B cell (primary cell): Measurements from ENCODE around the gene CBX1. TPM values are rescaled to one million over a fixed set of nuclear protein-coding genes. Genes with fewer than 3 reads are reported as not detected.

Experiments
- ATAC-seq: fragments of 200-7000 bp; cut with Tn5 transposase; one replicate; pipeline ENCODE4 v1.10.0; 2021; ENCODE audit warnings: low read depth, mild to moderate bottlenecking, moderate number of reproducible peaks, moderate library complexity
- CTCF ChIA-PET: fragments of 350-600 bp; sonication (Branson Sonifier 250); formaldehyde crosslinking; loops from one replicate; lab custom pipeline; 2021; ENCODE audit warnings: antibody characterized with exemption, inconsistent platforms; lab: Charles Lee
- POLR2A ChIA-PET: fragments of 350-600 bp; sonication (Branson Sonifier 250); formaldehyde crosslinking; loops from one replicate; lab custom pipeline; 2021; ENCODE audit warnings: antibody characterized with exemption; lab: Charles Lee
- DNase-seq: peaks from one replicate; pipeline ENCODE4 v3.0.0; 2013
- H2AFZ ChIP-seq: 2 replicates; pipeline ENCODE4 v1.6.1; 2012; ENCODE audit warnings: mild to moderate bottlenecking, low read depth, low read length; ENCODE audit not compliant: insufficient read depth, poor library complexity, severe bottlenecking
- H3K27ac ChIP-seq, 2 donors: 1 replicate in 1 of 2; 2 replicates in 1 of 2; pipeline ENCODE4 v1.5.1; 2012 to 2013; ENCODE audit warnings: low read length in 2 of 2, mild to moderate bottlenecking in 2 of 2, moderate library complexity in 1 of 2
- H3K27me3 ChIP-seq, 4 experiments: fragments of 200-600 bp in 1 of 4; sonication (generic) in 1 of 4; replicated peaks in 1 of 4; 1 replicate in 2 of 4; 2 replicates in 2 of 4; pipeline versions ENCODE4 v1.6.1 to v1.7.0; 2013 to 2016; ENCODE audit warnings: low read length in 3 of 4, mild to moderate bottlenecking in 2 of 4, mixed read lengths in 1 of 4, moderate library complexity in 1 of 4; ENCODE audit not compliant: insufficient read depth in 4 of 4, control insufficient read depth in 3 of 4; ENCODE audit errors: control extremely low read depth in 1 of 4
- H3K36me3 ChIP-seq, 2 experiments: replicated peaks in 1 of 2; 1 replicate in 1 of 2; 2 replicates in 1 of 2; pipeline versions ENCODE4 v1.6.1 to v1.7.1; 2013; ENCODE audit warnings: low read length in 1 of 2; ENCODE audit not compliant: insufficient read depth in 2 of 2, control insufficient read depth in 1 of 2; ENCODE audit errors: control extremely low read depth in 1 of 2, extremely low read depth in 1 of 2
- H3K4me1 ChIP-seq, 2 donors: fragments of 200-600 bp in 1 of 2; sonication (generic) in 1 of 2; 1 replicate in 1 of 2; 2 replicates in 1 of 2; pipeline versions ENCODE4 v1.5.1 to v1.6.1; 2013 to 2017; ENCODE audit warnings: low read length in 2 of 2; ENCODE audit not compliant: control insufficient read depth in 2 of 2, insufficient read depth in 2 of 2
- H3K4me2 ChIP-seq: replicated peaks from 2 replicates; pipeline ENCODE3; 2012; ENCODE audit warnings: mild to moderate bottlenecking, low read depth, low read length; ENCODE audit not compliant: poor library complexity, severe bottlenecking
- H3K4me3 ChIP-seq, 5 experiments: fragments of 200-600 bp in 1 of 5; sonication (generic) in 1 of 5; 1 replicate in 3 of 5; 2 replicates in 2 of 5; pipeline versions ENCODE4 v1.5.1 to v1.7.0; 2011 to 2016; ENCODE audit warnings: low read length in 4 of 5, mild to moderate bottlenecking in 4 of 5, low read depth in 2 of 5, control low read depth in 1 of 5, moderate library complexity in 1 of 5; ENCODE audit not compliant: insufficient read depth in 1 of 5; ENCODE audit errors: control extremely low read depth in 1 of 5, extremely low read depth in 1 of 5
- H3K79me2 ChIP-seq: fragments of 200-600 bp; sonication (generic); one replicate; pipeline ENCODE4 v1.6.0; 2016; ENCODE audit warnings: low read length; ENCODE audit not compliant: control insufficient read depth, insufficient read depth
- H3K9ac ChIP-seq: fragments of 200-600 bp; sonication (generic); 2 replicates; pipeline ENCODE4 v1.6.1; 2017; ENCODE audit warnings: mild to moderate bottlenecking, low read length, moderate library complexity
- H3K9me3 ChIP-seq, 3 donors: one replicate each; pipeline versions ENCODE4 v1.6.1 to v1.7.1; 2013; ENCODE audit warnings: low read length in 2 of 3; ENCODE audit not compliant: control insufficient read depth in 2 of 3, insufficient read depth in 1 of 3; ENCODE audit errors: control extremely low read depth in 1 of 3
- H4K20me1 ChIP-seq: 2 replicates; pipeline ENCODE4 v1.6.0; 2012; ENCODE audit warnings: mild to moderate bottlenecking, low read length; ENCODE audit not compliant: insufficient read depth, control insufficient read depth, poor library complexity, severe bottlenecking
- H3K27ac Mint-ChIP-seq: one replicate; pipeline ENCODE4 v1.8.0; 2021; ENCODE audit warnings: mixed read lengths
- H3K27me3 Mint-ChIP-seq: one replicate; pipeline ENCODE4 v1.8.0; 2021; ENCODE audit warnings: mixed read lengths
- H3K4me1 Mint-ChIP-seq: one replicate; pipeline ENCODE4 v1.8.0; 2021; ENCODE audit warnings: mixed read lengths
- H3K4me3 Mint-ChIP-seq: one replicate; pipeline ENCODE4 v1.8.0; 2021; ENCODE audit warnings: mixed read lengths
- H3K9me3 Mint-ChIP-seq: one replicate; pipeline ENCODE4 v1.8.0; 2022; ENCODE audit warnings: mixed read lengths; ENCODE audit not compliant: insufficient read depth
- EZH2 ChIP-seq: IDR thresholded peaks from 2 replicates; pipeline ENCODE4 v1.6.1; 2012; ENCODE audit warnings: borderline replicate concordance, low read depth, mild to moderate bottlenecking, moderate library complexity, low read length; ENCODE audit not compliant: insufficient read depth, poor library complexity, severe bottlenecking
- WGBS: methylation state at CpG from one replicate; pipeline ENCODE4 v1.1.5; 2013; ENCODE audit warnings: missing lambda C conversion rate; ENCODE audit not compliant: insufficient coverage; 5-methylcytosine and 5-hydroxymethylcytosine counted together
- intact Hi-C: fragments of 100-400 bp; cut with micrococcal nuclease; formaldehyde crosslinking; loops from one replicate; pipeline ENCODE4 v1.10.0; 2022
- polyA plus RNA-seq: library from polyadenylated mRNA; depleted of rRNA; stranded (reverse); fragments of >200 nt; gene quantifications from 2 replicates; pipeline ENCODE4 v1.2.3, GENCODE V29; 2012
- total RNA-seq, 2 donors: library from RNA; stranded (reverse); fragments of 120-200 nt in 1 of 2; gene quantifications; 1 replicate in 1 of 2; 2 replicates in 1 of 2; pipeline versions ENCODE4 v1.2.3 to v1.2.4, GENCODE V29; 2013 to 2022
- TF ChIP-seq, protein P1 (sequence below): fragments of 200-600 bp; IDR thresholded peaks from one replicate; pipeline ENCODE4 v1.8.0; 2022; ENCODE audit warnings: antibody characterized with exemption, mild to moderate bottlenecking

Gene CBX1
- total and polyA plus RNA-seq, 2 donors (not counting 1 experiment from before 2014, with no cell fraction given): 9.4 to 33.1 TPM

DNA sequence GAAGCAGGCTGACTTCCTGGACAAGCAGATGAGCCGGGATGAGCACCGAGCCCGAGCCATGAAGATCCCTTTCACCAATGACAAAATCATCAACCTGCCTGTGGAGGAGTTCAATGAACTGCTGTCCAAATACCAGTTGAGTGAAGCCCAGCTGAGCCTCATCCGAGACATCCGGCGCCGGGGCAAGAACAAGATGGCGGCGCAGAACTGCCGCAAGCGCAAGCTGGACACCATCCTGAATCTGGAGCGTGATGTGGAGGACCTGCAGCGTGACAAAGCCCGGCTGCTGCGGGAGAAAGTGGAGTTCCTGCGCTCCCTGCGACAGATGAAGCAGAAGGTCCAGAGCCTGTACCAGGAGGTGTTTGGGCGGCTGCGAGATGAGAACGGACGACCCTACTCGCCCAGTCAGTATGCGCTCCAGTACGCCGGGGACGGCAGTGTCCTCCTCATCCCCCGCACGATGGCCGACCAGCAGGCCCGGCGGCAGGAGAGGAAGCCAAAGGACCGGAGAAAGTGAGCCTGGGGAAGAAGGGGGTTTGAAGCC is 42.1 kb downstream of the CBX1 start:
- H3K9ac ChIP-seq: no peak overlapping the region
- intact Hi-C loops: no loop called here
- ChIA-PET POLR2A (no interaction called here), CTCF (interaction anchor here (0.7 to 2.8 kb wide), 5 partner anchors 15 to 1912 kb away, joined by 4 to 13 read pairs (median 5); no protein-coding TSS in a partner anchor)
- no peak overlapping the region for H3K27ac Mint-ChIP-seq
- H3K36me3 ChIP-seq: peaks cover 4 to 62% of the 10 kb centered on the region in 2 experiments
- H2AFZ ChIP-seq: no peak overlapping the region
- peaks cover 21% of the 10 kb centered on the region for H3K4me1 Mint-ChIP-seq
- 98% methylated on average over 29 of the region's 32 CpGs for WGBS
- no peak for TF ChIP-seq EZH2
- TF ChIP-seq, protein P1, sequence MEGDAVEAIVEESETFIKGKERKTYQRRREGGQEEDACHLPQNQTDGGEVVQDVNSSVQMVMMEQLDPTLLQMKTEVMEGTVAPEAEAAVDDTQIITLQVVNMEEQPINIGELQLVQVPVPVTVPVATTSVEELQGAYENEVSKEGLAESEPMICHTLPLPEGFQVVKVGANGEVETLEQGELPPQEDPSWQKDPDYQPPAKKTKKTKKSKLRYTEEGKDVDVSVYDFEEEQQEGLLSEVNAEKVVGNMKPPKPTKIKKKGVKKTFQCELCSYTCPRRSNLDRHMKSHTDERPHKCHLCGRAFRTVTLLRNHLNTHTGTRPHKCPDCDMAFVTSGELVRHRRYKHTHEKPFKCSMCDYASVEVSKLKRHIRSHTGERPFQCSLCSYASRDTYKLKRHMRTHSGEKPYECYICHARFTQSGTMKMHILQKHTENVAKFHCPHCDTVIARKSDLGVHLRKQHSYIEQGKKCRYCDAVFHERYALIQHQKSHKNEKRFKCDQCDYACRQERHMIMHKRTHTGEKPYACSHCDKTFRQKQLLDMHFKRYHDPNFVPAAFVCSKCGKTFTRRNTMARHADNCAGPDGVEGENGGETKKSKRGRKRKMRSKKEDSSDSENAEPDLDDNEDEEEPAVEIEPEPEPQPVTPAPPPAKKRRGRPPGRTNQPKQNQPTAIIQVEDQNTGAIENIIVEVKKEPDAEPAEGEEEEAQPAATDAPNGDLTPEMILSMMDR: no peak
- no peaks in the 10 kb centered on the region for H3K9me3 ChIP-seq
- H3K4me2 ChIP-seq: no peak overlapping the region
- no peaks in the 10 kb centered on the region for H3K27me3 ChIP-seq
- peaks cover 18 to 22% of the 10 kb centered on the region in 2 donors for H3K4me1 ChIP-seq
- DNase-seq (no peak), ATAC-seq (no peak)
- H3K4me3 Mint-ChIP-seq: no peak overlapping the region
- H3K27me3 Mint-ChIP-seq: no peaks in the 10 kb centered on the region
- no peaks in the 10 kb centered on the region for H3K9me3 Mint-ChIP-seq
- H3K79me2 ChIP-seq: peaks cover 21% of the 10 kb centered on the region
- no peak overlapping the region for H3K4me3 ChIP-seq
- peaks cover 39% of the 10 kb centered on the region for H4K20me1 ChIP-seq
- no peak overlapping the region for H3K27ac ChIP-seq

DNA sequence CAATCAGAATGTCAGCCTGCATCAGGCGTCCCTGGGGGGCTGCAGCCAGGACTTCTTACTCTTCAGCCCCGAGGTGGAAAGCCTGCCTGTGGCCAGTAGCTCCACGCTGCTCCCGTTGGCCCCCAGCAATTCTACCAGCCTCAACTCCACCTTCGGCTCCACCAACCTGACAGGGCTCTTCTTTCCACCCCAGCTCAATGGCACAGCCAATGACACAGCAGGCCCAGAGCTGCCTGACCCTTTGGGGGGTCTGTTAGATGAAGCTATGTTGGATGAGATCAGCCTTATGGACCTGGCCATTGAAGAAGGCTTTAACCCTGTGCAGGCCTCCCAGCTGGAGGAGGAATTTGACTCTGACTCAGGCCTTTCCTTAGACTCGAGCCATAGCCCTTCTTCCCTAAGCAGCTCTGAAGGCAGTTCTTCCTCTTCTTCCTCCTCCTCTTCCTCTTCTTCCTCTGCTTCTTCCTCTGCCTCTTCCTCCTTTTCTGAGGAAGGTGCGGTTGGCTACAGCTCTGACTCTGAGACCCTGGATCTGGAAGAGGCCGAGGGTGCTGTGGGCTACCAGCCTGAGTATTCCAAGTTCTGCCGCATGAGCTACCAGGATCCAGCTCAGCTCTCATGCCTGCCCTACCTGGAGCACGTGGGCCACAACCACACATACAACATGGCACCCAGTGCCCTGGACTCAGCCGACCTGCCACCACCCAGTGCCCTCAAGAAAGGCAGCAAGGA is 42.7 kb downstream of the CBX1 start:
- peaks cover 18 to 22% of the 10 kb centered on the region in 2 donors for H3K4me1 ChIP-seq
- no peak for ATAC-seq
- Mint-ChIP-seq H3K4me3 (no peak overlapping the region), H3K4me1 (peaks cover 26% of the 10 kb centered on the region), H3K9me3 (no peaks in the 10 kb centered on the region), H3K27me3 (no peaks in the 10 kb centered on the region), H3K27ac (peak overlapping the region; percentile 41)
- intact Hi-C loops: no loop called here
- H3K4me2 ChIP-seq: no peak overlapping the region
- ChIA-PET POLR2A (no interaction called here), CTCF (interaction anchor here (0.7 to 2.8 kb wide), 10 partner anchors 9 to 80 kb away, joined by 3 to 13 read pairs (median 4); no protein-coding TSS in a partner anchor)
- peaks cover 45% of the 10 kb centered on the region for H4K20me1 ChIP-seq
- H3K27ac ChIP-seq: no peak overlapping the region
- H2AFZ ChIP-seq: no peak overlapping the region
- DNase-seq: no peak
- H3K79me2 ChIP-seq: peaks cover 28% of the 10 kb centered on the region
- H3K9ac ChIP-seq: no peak overlapping the region
- no peaks in the 10 kb centered on the region for H3K27me3 ChIP-seq
- 98% methylated on average over 9 of the region's 11 CpGs for WGBS
- no peaks in the 10 kb centered on the region for H3K9me3 ChIP-seq
- H3K4me3 ChIP-seq: no peak overlapping the region
- TF ChIP-seq, protein P1: no peak
- no peak for TF ChIP-seq EZH2
- peaks cover 4 to 68% of the 10 kb centered on the region in 2 experiments for H3K36me3 ChIP-seq
